Activated CD8-positive, alpha-beta memory T cell treated with anti-CD3 and anti-CD28 coated beads for 36 hours (primary cell): ENCODE data around the gene RRAD. TPM values are rescaled to one million over a fixed set of nuclear protein-coding genes. Genes with fewer than 3 reads are reported as not detected.

ENCODE experiments used
- CTCF ChIA-PET: fragments of 350-600 bp; sonication (Branson Sonifier 250); formaldehyde crosslinking; loops from one replicate; lab custom pipeline; 2021; ENCODE audit warnings: antibody characterized with exemption; lab: Charles Lee
- POLR2A ChIA-PET: fragments of 350-600 bp; sonication (Branson Sonifier 250); formaldehyde crosslinking; loops from one replicate; lab custom pipeline; 2021; ENCODE audit warnings: antibody characterized with exemption; lab: Charles Lee
- total RNA-seq, 2 experiments: library from RNA; stranded (reverse); gene quantifications; one replicate each; pipeline ENCODE4 v1.2.3, GENCODE V29; 2021

Gene RRAD
- total RNA-seq, 2 experiments from 2014 or later = 0.32 to 0.50 TPM

- POLR2A ChIA-PET = no interaction called here
- CTCF ChIA-PET = interaction anchor here (0.5 to 2.7 kb wide), 4 partner anchors 31 to 282 kb away, joined by 3 to 14 read pairs (median 4); partner anchors contain the start of gene NAE1
Observed at GRCh38 chr16:66926171-66926947, 1.0 kb upstream of the RRAD start.

GRCh38 chr16:66924527-66925321, 611 bp downstream of the RRAD start:
- ChIA-PET CTCF (interaction anchor here (0.8 kb wide), 1 partner anchor 32 kb away, joined by 3 read pairs; no protein-coding TSS in a partner anchor), POLR2A (no interaction called here)

GRCh38 chr16:66923866-66924265, 1.5 kb downstream of the RRAD start:
- POLR2A ChIA-PET = no interaction called here
- CTCF ChIA-PET = interaction anchor here (0.6 to 0.9 kb wide), 3 partner anchors 13 to 32 kb away, joined by 3 to 5 read pairs (median 3); no protein-coding TSS in a partner anchor

GRCh38 chr16:66923247-66923731, 2.0 kb downstream of the RRAD start:
- CTCF ChIA-PET = interaction anchor here (0.9 kb wide), 1 partner anchor 12 kb away, joined by 3 read pairs; no protein-coding TSS in a partner anchor
- POLR2A ChIA-PET = interaction anchor here (0.6 kb wide), 1 partner anchor 230 kb away, joined by 5 read pairs; no protein-coding TSS in a partner anchor

- POLR2A ChIA-PET = no interaction called here
- CTCF ChIA-PET = interaction anchor here (1.4 kb wide), 1 partner anchor 12 kb away, joined by 3 read pairs; no protein-coding TSS in a partner anchor
Observed at GRCh38 chr16:66921729-66922450, 3.4 kb downstream of the RRAD start.

GRCh38 chr16:66920924-66921680, 4.2 kb downstream of the RRAD start:
- ChIA-PET POLR2A (no interaction called here), CTCF (interaction anchor here (1.4 kb wide), 1 partner anchor 11 kb away, joined by 3 read pairs; no protein-coding TSS in a partner anchor)

GRCh38 chr16:66920299-66920590, 5.1 kb downstream of the RRAD start:
- ChIA-PET CTCF (interaction anchor here (2.0 kb wide), 1 partner anchor 25 kb away, joined by 8 read pairs; no protein-coding TSS in a partner anchor), POLR2A (no interaction called here)

GRCh38 chr16:66919569-66920298, 5.6 kb downstream of the RRAD start:
- CTCF ChIA-PET = interaction anchor here (1.2 to 2.0 kb wide), 2 partner anchors 24 to 53 kb away, joined by 3 to 8 read pairs; no protein-coding TSS in a partner anchor
- POLR2A ChIA-PET = interaction anchor here (0.5 kb wide), 1 partner anchor 52 kb away, joined by 4 read pairs; no protein-coding TSS in a partner anchor

- CTCF ChIA-PET = interaction anchor here (1.0 to 2.0 kb wide), 5 partner anchors 10 to 52 kb away, joined by 3 to 8 read pairs (median 3); no protein-coding TSS in a partner anchor
- POLR2A ChIA-PET = interaction anchor here (0.5 kb wide), 1 partner anchor 51 kb away, joined by 4 read pairs; no protein-coding TSS in a partner anchor
Observed at GRCh38 chr16:66918803-66919568, 6.3 kb downstream of the RRAD start, which contains the start of gene CDH16. CDH16 (minus strand) TSS chr16:66918885; CDS start chr16:66918065, 820 bp downstream.

GRCh38 chr16:66918355-66918754, 7.0 kb downstream of the RRAD start:
- POLR2A ChIA-PET = no interaction called here
- CTCF ChIA-PET = interaction anchor here (1.0 to 2.0 kb wide), 5 partner anchors 10 to 51 kb away, joined by 3 to 8 read pairs (median 3); no protein-coding TSS in a partner anchor

GRCh38 chr16:66917741-66918140, 7.6 kb downstream of the RRAD start:
- ChIA-PET POLR2A (no interaction called here), CTCF (interaction anchor here (1.2 kb wide), 1 partner anchor 11 kb away, joined by 3 read pairs; no protein-coding TSS in a partner anchor)

- POLR2A ChIA-PET = no interaction called here
- CTCF ChIA-PET = no interaction called here
Observed at GRCh38 chr16:66916518-66916917, 8.8 kb downstream of the RRAD start.

- ChIA-PET CTCF (no interaction called here), POLR2A (no interaction called here)
Observed at GRCh38 chr16:66915041-66915440, 10.3 kb downstream of the RRAD start.

- ChIA-PET CTCF (no interaction called here), POLR2A (no interaction called here)
Observed at GRCh38 chr16:66914541-66914940, 10.8 kb downstream of the RRAD start.

GRCh38 chr16:66913711-66914110, 11.6 kb downstream of the RRAD start:
- ChIA-PET POLR2A (no interaction called here), CTCF (no interaction called here)

- CTCF ChIA-PET = interaction anchor here (1.0 to 1.3 kb wide), 2 partner anchors 21 to 45 kb away, joined by 3 read pairs; partner anchors contain the start of gene CIAO2B
Observed at GRCh38 chr16:66913081-66913480, 12.3 kb downstream of the RRAD start.

More at GRCh38 chr16:66913081-66913480, 12.3 kb downstream of the RRAD start:
- POLR2A ChIA-PET = no interaction called here
